Neural cell (in vitro differentiated cells): Measurements from ENCODE around the gene PRSS50. TPM values are rescaled to one million over a fixed set of nuclear protein-coding genes. Genes with fewer than 3 reads are reported as not detected.

Source experiments
- H2AFZ ChIP-seq: fragments of 200-600, 300-800 bp; sonication (generic), shearing (Covaris generic); 2 replicates; pipeline ENCODE4 v1.6.0; 2014; ENCODE audit warnings: low read depth, mild to moderate bottlenecking, antibody characterized with exemption, low read length, moderate library complexity
- H3F3A ChIP-seq: fragments of 200-600 bp; shearing (Covaris generic); 2 replicates; pipeline ENCODE4 v1.6.1; 2016; ENCODE audit warnings: mild to moderate bottlenecking, moderate library complexity, mixed read lengths, antibody characterized with exemption, low read length; ENCODE audit not compliant: insufficient read depth, poor library complexity, severe bottlenecking
- H3K27ac ChIP-seq: fragments of 200-600, 300-800 bp; sonication (generic), shearing (Covaris generic); 2 replicates; pipeline ENCODE4 v1.5.1; 2014; ENCODE audit warnings: mild to moderate bottlenecking, low read length, moderate library complexity
- H3K27me3 ChIP-seq: fragments of 300-800, 200-600 bp; sonication (generic), shearing (Covaris generic); 2 replicates; pipeline ENCODE4 v1.6.0; 2014; ENCODE audit warnings: mild to moderate bottlenecking, low read depth, low read length, moderate library complexity; ENCODE audit not compliant: insufficient read depth
- H3K36me3 ChIP-seq: fragments of 300-800, 200-600 bp; sonication (generic), shearing (Covaris generic); 2 replicates; pipeline ENCODE4 v1.5.1; 2014; ENCODE audit warnings: mild to moderate bottlenecking, antibody characterized with exemption, low read length, moderate library complexity; ENCODE audit not compliant: insufficient read depth
- H3K4me2 ChIP-seq: fragments of 300-800, 200-600 bp; sonication (generic), shearing (Covaris generic); 2 replicates; pipeline ENCODE4 v1.6.0; 2014; ENCODE audit warnings: mild to moderate bottlenecking, low read length
- H3K4me3 ChIP-seq: fragments of 300-800, 200-600 bp; sonication (generic), shearing (Covaris generic); 2 replicates; pipeline ENCODE4 v1.5.1; 2014; ENCODE audit warnings: mild to moderate bottlenecking, low read length, moderate library complexity
- H3K79me2 ChIP-seq: fragments of 200-600 bp; shearing (Covaris generic); replicated peaks from 2 replicates; pipeline ENCODE4 v1.6.0; 2014; ENCODE audit warnings: mild to moderate bottlenecking, low read length, moderate library complexity; ENCODE audit not compliant: insufficient read depth
- H3K9ac ChIP-seq: fragments of 300-800, 200-600 bp; sonication (generic), shearing (Covaris generic); 2 replicates; pipeline ENCODE4 v1.6.1; 2016; ENCODE audit warnings: mild to moderate bottlenecking, low read length, mixed read lengths
- H3K9me2 ChIP-seq: fragments of 200-600 bp; shearing (Covaris generic); 2 replicates; pipeline ENCODE4 v1.6.1; 2016; ENCODE audit warnings: mild to moderate bottlenecking, low read length, mixed read lengths; ENCODE audit not compliant: insufficient read depth
- H3K9me3 ChIP-seq: fragments of 200-600, 300-800 bp; sonication (generic), shearing (Covaris generic); 2 replicates; pipeline ENCODE4 v1.6.1; 2016; ENCODE audit warnings: mild to moderate bottlenecking, mixed run types, low read length, moderate library complexity, mixed read lengths
- H4K20me1 ChIP-seq: fragments of 200-600 bp; shearing (Covaris generic); 2 replicates; pipeline ENCODE4 v1.6.1; 2016; ENCODE audit warnings: mild to moderate bottlenecking, mixed run types; ENCODE audit not compliant: insufficient read depth
- EP300 ChIP-seq: fragments of 450-650 bp; conservative IDR thresholded peaks from 2 replicates; pipeline ENCODE4 v1.6.1; 2014; ENCODE audit warnings: antibody characterized with exemption, mild to moderate bottlenecking, moderate library complexity; ENCODE audit not compliant: poor library complexity, severe bottlenecking
- EZH2 ChIP-seq: fragments of 200-600, 300-800 bp; shearing (Covaris generic), sonication (generic); IDR thresholded peaks from 2 replicates; pipeline ENCODE4 v1.6.1; 2014; ENCODE audit warnings: antibody characterized with exemption, low read length, borderline replicate concordance, mild to moderate bottlenecking; ENCODE audit not compliant: insufficient read depth, poor library complexity, severe bottlenecking
- MXI1 ChIP-seq: fragments of 450-650 bp; conservative IDR thresholded peaks from 2 replicates; pipeline ENCODE4 v1.6.1; 2014; ENCODE audit warnings: antibody characterized with exemption, mild to moderate bottlenecking; ENCODE audit not compliant: poor library complexity, severe bottlenecking
- POLR2AphosphoS5 ChIP-seq: IDR thresholded peaks from 2 replicates; pipeline ENCODE4 v1.6.1; 2012
- RAD21 ChIP-seq: fragments of 450-650 bp; conservative IDR thresholded peaks from 2 replicates; pipeline ENCODE4 v1.6.1; 2014; ENCODE audit warnings: antibody characterized with exemption, mild to moderate bottlenecking, moderate library complexity
- SMC3 ChIP-seq: fragments of 450-650 bp; conservative IDR thresholded peaks from 2 replicates; pipeline ENCODE4 v1.6.1; 2014; ENCODE audit warnings: antibody characterized with exemption, mild to moderate bottlenecking, moderate library complexity; ENCODE audit not compliant: poor library complexity
- TAF1 ChIP-seq: IDR thresholded peaks from 2 replicates; pipeline ENCODE4 v1.6.1; 2012; ENCODE audit warnings: low read depth
- polyA plus RNA-seq: library from polyadenylated mRNA; depleted of rRNA; stranded (reverse); fragments of >200 nt; gene quantifications from 2 replicates; pipeline ENCODE4 v1.2.3, GENCODE V29; 2014
- TF ChIP-seq, protein P1 (sequence below): IDR thresholded peaks from 2 replicates; pipeline ENCODE4 v1.6.1; 2012; ENCODE audit warnings: borderline replicate concordance
- TF ChIP-seq, protein P2 (sequence below): fragments of 450-650 bp; IDR thresholded peaks from 2 replicates; pipeline ENCODE4 v1.5.1; 2014; ENCODE audit warnings: antibody characterized with exemption, mild to moderate bottlenecking, moderate library complexity; ENCODE audit not compliant: poor library complexity, severe bottlenecking

PRSS50 gene
- polyA plus RNA-seq, 1 donor from 2014 or later = not detected

DNA sequence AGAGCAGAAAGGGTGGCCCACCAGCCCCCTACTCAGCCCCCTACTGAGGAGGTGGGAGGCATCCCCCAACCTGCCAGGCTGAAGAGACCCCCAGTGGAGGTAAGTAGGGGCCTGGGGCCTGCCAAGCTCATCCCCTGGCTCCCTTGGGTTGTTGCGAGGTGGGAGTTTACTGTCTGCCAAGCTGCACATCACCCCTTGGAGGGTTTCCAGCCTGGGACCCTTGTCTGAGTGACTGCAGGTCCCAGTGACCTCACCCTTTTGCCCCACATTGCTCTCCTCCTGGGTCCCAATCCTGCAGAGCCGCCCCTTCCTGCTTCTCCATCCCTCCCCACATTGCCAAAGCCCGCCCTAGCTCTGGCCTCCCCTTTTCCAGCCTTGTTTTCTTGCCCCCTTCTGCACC lies 23.1 kb downstream of the PRSS50 start:
- H3K27ac ChIP-seq = no peak overlapping the region
- H3K4me2 ChIP-seq = no peak overlapping the region
- H3K36me3 ChIP-seq = no peaks in the 10 kb centered on the region
- H3K9ac ChIP-seq = no peak overlapping the region
- TF ChIP-seq POLR2AphosphoS5 = no peak
- TF ChIP-seq TAF1 = no peak
- TF ChIP-seq, protein P1, sequence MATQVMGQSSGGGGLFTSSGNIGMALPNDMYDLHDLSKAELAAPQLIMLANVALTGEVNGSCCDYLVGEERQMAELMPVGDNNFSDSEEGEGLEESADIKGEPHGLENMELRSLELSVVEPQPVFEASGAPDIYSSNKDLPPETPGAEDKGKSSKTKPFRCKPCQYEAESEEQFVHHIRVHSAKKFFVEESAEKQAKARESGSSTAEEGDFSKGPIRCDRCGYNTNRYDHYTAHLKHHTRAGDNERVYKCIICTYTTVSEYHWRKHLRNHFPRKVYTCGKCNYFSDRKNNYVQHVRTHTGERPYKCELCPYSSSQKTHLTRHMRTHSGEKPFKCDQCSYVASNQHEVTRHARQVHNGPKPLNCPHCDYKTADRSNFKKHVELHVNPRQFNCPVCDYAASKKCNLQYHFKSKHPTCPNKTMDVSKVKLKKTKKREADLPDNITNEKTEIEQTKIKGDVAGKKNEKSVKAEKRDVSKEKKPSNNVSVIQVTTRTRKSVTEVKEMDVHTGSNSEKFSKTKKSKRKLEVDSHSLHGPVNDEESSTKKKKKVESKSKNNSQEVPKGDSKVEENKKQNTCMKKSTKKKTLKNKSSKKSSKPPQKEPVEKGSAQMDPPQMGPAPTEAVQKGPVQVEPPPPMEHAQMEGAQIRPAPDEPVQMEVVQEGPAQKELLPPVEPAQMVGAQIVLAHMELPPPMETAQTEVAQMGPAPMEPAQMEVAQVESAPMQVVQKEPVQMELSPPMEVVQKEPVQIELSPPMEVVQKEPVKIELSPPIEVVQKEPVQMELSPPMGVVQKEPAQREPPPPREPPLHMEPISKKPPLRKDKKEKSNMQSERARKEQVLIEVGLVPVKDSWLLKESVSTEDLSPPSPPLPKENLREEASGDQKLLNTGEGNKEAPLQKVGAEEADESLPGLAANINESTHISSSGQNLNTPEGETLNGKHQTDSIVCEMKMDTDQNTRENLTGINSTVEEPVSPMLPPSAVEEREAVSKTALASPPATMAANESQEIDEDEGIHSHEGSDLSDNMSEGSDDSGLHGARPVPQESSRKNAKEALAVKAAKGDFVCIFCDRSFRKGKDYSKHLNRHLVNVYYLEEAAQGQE = no peak
- no peak for TF ChIP-seq SMC3
- TF ChIP-seq MXI1 = no peak
- no peak for TF ChIP-seq EZH2
- TF ChIP-seq, protein P2, sequence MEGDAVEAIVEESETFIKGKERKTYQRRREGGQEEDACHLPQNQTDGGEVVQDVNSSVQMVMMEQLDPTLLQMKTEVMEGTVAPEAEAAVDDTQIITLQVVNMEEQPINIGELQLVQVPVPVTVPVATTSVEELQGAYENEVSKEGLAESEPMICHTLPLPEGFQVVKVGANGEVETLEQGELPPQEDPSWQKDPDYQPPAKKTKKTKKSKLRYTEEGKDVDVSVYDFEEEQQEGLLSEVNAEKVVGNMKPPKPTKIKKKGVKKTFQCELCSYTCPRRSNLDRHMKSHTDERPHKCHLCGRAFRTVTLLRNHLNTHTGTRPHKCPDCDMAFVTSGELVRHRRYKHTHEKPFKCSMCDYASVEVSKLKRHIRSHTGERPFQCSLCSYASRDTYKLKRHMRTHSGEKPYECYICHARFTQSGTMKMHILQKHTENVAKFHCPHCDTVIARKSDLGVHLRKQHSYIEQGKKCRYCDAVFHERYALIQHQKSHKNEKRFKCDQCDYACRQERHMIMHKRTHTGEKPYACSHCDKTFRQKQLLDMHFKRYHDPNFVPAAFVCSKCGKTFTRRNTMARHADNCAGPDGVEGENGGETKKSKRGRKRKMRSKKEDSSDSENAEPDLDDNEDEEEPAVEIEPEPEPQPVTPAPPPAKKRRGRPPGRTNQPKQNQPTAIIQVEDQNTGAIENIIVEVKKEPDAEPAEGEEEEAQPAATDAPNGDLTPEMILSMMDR = no peak
- TF ChIP-seq EP300 = no peak
- no peak for TF ChIP-seq RAD21
- H3K27me3 ChIP-seq = peaks cover 23% of the 10 kb centered on the region
- no peaks in the 10 kb centered on the region for H3F3A ChIP-seq
- H2AFZ ChIP-seq = no peak overlapping the region
- no peaks in the 10 kb centered on the region for H4K20me1 ChIP-seq
- H3K79me2 ChIP-seq = no peaks in the 10 kb centered on the region
- H3K9me2 ChIP-seq = no peaks in the 10 kb centered on the region
- no peaks in the 10 kb centered on the region for H3K9me3 ChIP-seq
- H3K4me3 ChIP-seq = no peak overlapping the region

DNA sequence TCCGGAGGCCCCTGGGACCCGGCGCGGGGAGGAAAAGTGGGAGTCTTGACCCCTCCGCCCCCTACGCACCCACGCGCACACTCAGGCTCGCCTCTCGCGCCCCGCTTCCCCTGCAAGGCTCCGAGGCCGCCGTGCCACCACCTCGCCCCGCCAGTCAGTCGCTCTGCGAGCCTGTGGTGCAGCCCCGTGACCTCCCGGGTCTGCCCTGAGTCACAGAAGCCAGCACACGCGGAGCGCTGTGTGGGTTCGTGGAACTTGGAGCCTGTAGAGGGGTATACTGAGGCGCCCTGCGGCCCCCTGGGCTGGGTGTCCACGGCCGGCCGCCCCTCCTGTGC lies 23.8 kb downstream of the PRSS50 start:
- no peaks in the 10 kb centered on the region for H3K9me3 ChIP-seq
- no peak overlapping the region for H3K4me2 ChIP-seq
- no peaks in the 10 kb centered on the region for H3K79me2 ChIP-seq
- H3K36me3 ChIP-seq = no peaks in the 10 kb centered on the region
- H2AFZ ChIP-seq = no peak overlapping the region
- H4K20me1 ChIP-seq = no peaks in the 10 kb centered on the region
- no peak overlapping the region for H3K27ac ChIP-seq
- H3K9ac ChIP-seq = no peak overlapping the region
- H3K27me3 ChIP-seq = peaks cover 23% of the 10 kb centered on the region
- TF ChIP-seq, protein P1 = no peak
- no peak for TF ChIP-seq EP300
- TF ChIP-seq POLR2AphosphoS5 = no peak
- no peak for TF ChIP-seq RAD21
- TF ChIP-seq MXI1 = no peak
- TF ChIP-seq TAF1 = no peak
- TF ChIP-seq, protein P2 = no peak
- TF ChIP-seq SMC3 = no peak
- no peak for TF ChIP-seq EZH2
- no peaks in the 10 kb centered on the region for H3K9me2 ChIP-seq
- no peaks in the 10 kb centered on the region for H3F3A ChIP-seq
- peak overlapping the region; percentile 67 for H3K4me3 ChIP-seq
